Tibial artery (tissue), 4 donors: ENCODE data around the gene RNF41.

Source experiments
- DNase-seq, 2 donors: peaks; one replicate each; pipeline ENCODE4 v3.0.0-alpha.2; 2019
- H3K27ac ChIP-seq, 2 donors: fragments of 200-600 bp; sonication (generic) in 1 of 2; 1 replicate in 1 of 2; 2 replicates in 1 of 2; pipeline ENCODE4 v1.5.1; 2018 to 2019; ENCODE audit warnings: mild to moderate bottlenecking in 1 of 2
- H3K27me3 ChIP-seq, 2 donors: fragments of 200-600 bp; sonication (generic) in 1 of 2; one replicate each; pipeline versions ENCODE4 v1.5.1 to v1.6.0; 2016 to 2019
- H3K36me3 ChIP-seq, 3 donors: fragments of 200-600 bp; sonication (generic) in 2 of 3; one replicate each; pipeline ENCODE4 v1.5.1; 2016 to 2019; ENCODE audit warnings: mild to moderate bottlenecking in 2 of 3
- H3K4me1 ChIP-seq, 4 donors: fragments of 200-600 bp; sonication (generic) in 2 of 4; 1 replicate in 3 of 4; 2 replicates in 1 of 4; pipeline ENCODE4 v1.5.1; 2016 to 2019
- H3K4me3 ChIP-seq, 2 donors: fragments of 200-600 bp; sonication (generic) in 1 of 2; 1 replicate in 1 of 2; 2 replicates in 1 of 2; pipeline ENCODE4 v1.5.1; 2018 to 2019; ENCODE audit warnings: mild to moderate bottlenecking in 2 of 2
- H3K9me3 ChIP-seq, 3 donors: fragments of 200-600 bp; sonication (generic) in 1 of 3; one replicate each; pipeline ENCODE4 v1.5.1; 2016 to 2019
- CTCF ChIP-seq, 2 experiments: fragments of 200-600 bp in 1 of 2; fragments of 450-650 bp in 1 of 2; IDR thresholded peaks; one replicate each; pipeline ENCODE4 v1.5.1; 2017 to 2019; ENCODE audit warnings: antibody characterized with exemption in 2 of 2, mild to moderate bottlenecking in 1 of 2, moderate library complexity in 1 of 2
- intact Hi-C: fragments of 100-400 bp; cut with DNase I; formaldehyde crosslinking; loops from one replicate; pipeline ENCODE4 v1.15.0; 2023; ENCODE audit warnings: low total_unique reads

Gene RNF41

DNA sequence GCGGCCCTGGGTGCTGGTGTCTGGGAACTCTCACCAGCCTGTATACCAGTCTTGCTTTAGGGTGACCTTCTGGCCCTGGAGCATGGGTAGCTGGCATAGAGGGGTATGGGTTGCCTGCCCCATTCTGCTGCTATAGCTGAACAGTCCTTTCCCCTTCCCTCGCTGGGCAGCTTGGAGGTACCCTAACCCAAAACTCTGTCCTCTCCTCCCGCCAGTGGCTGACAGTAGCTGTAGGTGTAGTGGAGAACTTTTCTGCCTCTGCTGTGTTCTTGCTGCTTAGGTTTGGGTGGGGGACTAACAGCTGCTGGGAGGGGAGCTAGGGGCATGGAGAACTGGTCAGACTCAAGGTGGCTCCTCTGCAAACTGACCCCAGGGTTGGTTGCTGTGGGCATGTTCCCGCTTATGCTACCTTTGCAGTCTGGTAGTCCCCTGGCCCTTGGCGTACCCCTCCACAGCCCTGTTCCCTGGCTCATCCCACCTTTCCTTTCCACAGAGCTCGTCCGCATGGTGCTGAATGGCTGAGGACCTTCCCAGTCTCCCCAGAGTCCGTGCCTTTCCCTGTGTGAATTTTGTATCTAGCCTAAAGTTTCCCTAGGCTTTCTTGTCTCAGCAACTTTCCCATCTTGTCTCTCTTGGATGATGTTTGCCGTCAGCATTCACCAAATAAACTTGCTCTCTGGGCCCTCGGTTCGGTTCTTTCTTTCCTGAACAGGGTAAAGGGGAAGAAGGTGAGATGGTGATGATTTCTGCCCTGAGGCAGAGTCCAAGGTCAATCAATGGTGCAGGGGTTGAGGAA lies 60.6 kb downstream of the RNF41 start:
- DNase-seq, result no peak
- Histone ChIP-seq H3K27ac (peak overlapping the region; percentile 95 to 99), H3K9me3 (no peaks in the 10 kb centered on the region), H3K27me3 (no peaks in the 10 kb centered on the region), H3K4me3 (peak overlapping the region; percentile 77 to 93), H3K4me1 (peaks cover 0 to 40% (median 29%) of the 10 kb centered on the region in 4 donors), H3K36me3 (peaks cover 58 to 71% (median 68%) of the 10 kb centered on the region in 3 donors)
- no peak for TF ChIP-seq CTCF (IDR thresholded peaks at IDR 0.05)
- intact Hi-C loops, result loop anchor here (5.0 kb wide), 1 partner anchor 34 kb away; the partner anchor contains the start of gene ESYT1

DNA sequence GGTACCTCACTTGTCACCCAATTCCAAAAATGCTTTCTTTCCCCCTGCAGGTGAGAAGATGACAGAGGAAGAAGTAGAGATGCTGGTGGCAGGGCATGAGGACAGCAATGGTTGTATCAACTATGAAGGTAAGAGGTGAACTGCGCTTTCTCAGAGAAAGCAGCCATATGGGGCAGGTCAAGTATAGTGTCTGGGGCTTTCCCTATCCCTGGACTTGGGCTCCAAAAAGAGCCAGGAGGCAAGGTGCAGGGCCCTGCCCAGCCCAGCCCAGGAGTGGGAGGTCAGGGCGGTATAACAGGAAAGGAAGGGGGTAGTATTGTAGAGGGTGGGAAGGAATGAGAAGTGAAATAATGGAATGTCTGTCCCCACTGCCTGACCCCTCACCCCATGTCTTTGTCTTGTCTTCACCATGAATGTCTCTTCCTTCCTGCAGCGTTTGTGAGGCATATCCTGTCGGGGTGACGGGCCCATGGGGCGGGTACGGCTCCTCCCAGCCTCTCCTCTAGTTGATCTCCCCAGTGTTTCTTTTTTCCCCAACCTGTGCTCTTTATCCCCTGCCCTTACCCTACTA lies 61.4 kb downstream of the RNF41 start:
- H3K36me3 ChIP-seq, result peaks cover 55 to 66% (median 60%) of the 10 kb centered on the region in 3 donors
- H3K27me3 ChIP-seq, result no peaks in the 10 kb centered on the region
- TF ChIP-seq CTCF (IDR thresholded peaks at IDR 0.05), result no peak
- peak overlapping the region; percentile 77 to 93 for H3K4me3 ChIP-seq
- no peaks in the 10 kb centered on the region for H3K9me3 ChIP-seq
- DNase-seq, result no peak
- intact Hi-C loops, result loop anchor here (5.0 kb wide), 1 partner anchor 33 kb away; the partner anchor contains the start of gene ESYT1
- peak overlapping the region; percentile 95 to 99 for H3K27ac ChIP-seq
- peaks cover 0 to 40% (median 29%) of the 10 kb centered on the region in 4 donors for H3K4me1 ChIP-seq

DNA sequence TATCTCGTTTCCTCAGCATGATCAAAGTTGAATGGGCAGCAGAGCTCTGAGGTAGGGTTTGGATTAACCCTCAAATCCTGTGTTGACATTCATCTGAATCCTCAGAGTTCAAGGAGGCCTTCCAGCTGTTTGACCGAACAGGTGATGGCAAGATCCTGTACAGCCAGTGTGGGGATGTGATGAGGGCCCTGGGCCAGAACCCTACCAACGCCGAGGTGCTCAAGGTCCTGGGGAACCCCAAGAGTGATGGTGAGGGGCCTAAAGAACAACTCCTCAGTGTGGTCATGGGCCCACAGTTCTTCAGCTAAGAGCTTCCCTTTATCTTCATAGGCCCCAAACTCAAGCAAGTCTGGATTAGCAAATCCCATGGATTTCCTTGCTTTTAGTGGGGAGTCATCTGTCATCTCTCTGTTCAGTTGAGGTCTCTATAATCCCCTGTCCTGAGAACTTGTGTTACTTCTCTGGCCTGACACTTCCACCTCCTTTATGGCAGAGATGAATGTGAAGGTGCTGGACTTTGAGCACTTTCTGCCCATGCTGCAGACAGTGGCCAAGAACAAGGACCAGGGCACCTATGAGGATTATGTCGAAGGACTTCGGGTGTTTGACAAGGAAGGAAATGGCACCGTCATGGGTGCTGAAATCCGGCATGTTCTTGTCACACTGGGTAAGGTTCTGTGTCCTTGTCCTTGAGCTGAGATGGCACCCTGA lies 62.1 kb downstream of the RNF41 start:
- intact Hi-C loops, result loop anchor here (5.0 kb wide), 1 partner anchor 32 kb away; the partner anchor contains the start of gene ESYT1
- H3K4me3 ChIP-seq, result peak overlapping the region; percentile 77 to 93
- H3K4me1 ChIP-seq, result peaks cover 0 to 40% (median 29%) of the 10 kb centered on the region in 4 donors
- DNase-seq, result no peak
- no peak for TF ChIP-seq CTCF (IDR thresholded peaks at IDR 0.05)
- no peaks in the 10 kb centered on the region for H3K27me3 ChIP-seq
- no peaks in the 10 kb centered on the region for H3K9me3 ChIP-seq
- peak overlapping the region; percentile 95 to 99 for H3K27ac ChIP-seq
- peaks cover 51 to 64% (median 53%) of the 10 kb centered on the region in 3 donors for H3K36me3 ChIP-seq

DNA sequence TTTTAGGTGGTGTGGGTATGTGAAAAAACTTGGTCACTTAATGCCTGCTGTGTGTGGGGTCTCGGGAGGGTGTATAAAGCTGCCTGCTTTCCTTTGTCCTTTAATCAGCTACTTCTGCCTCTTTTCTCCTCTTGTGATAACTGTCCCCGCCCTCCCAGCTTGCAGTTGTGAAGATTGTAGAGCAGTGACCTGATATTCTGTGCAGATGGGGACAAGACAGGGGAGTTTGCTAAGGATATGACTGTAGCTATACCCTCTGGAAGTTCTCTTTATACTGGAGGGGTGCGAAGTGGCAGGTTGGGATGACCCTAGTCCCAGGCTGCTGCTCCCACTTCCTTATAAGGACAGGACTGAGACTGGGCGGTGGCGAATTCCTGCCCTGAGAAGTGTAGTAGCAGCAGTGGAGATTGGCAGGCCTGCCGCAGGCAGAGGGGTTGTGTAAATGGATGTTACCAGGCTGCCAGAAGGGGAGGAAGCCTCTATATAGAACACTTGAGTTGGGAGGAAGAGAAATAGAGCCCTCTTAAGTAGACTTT lies 62.7 kb downstream of the RNF41 start:
- H3K4me1 ChIP-seq, result peaks cover 0 to 40% (median 29%) of the 10 kb centered on the region in 4 donors
- H3K4me3 ChIP-seq, result peak overlapping the region; percentile 77 to 93
- peaks cover 45 to 57% (median 47%) of the 10 kb centered on the region in 3 donors for H3K36me3 ChIP-seq

More for the DNA sequence above, 62.7 kb downstream of the RNF41 start:
- H3K9me3 ChIP-seq, result no peaks in the 10 kb centered on the region
- intact Hi-C loops, result no loop called here
- DNase-seq, result peak; percentile 94 to 95
- no peak for TF ChIP-seq CTCF (IDR thresholded peaks at IDR 0.05)
- peak overlapping the region; percentile 95 to 99 for H3K27ac ChIP-seq
- no peaks in the 10 kb centered on the region for H3K27me3 ChIP-seq
